Raji (cell line): Measurements from ENCODE around the gene RAB9A.

ENCODE experiments used
- POLR2A ChIP-seq: IDR thresholded peaks from 2 replicates; pipeline ENCODE4 v1.6.1; 2011; ENCODE audit warnings: low read depth, low read length, control low read depth; ENCODE audit not compliant: insufficient read depth

RAB9A gene

GRCh38 chrX:13754765-13755164 is 65.8 kb downstream of the RAB9A start:
- TF ChIP-seq POLR2A = no peak

GRCh38 chrX:13755254-13755653 is 66.3 kb downstream of the RAB9A start:
- no peak for TF ChIP-seq POLR2A

- no peak for TF ChIP-seq POLR2A
These were observed 67.5 kb downstream of the RAB9A start for GRCh38 chrX:13756381-13756780.

GRCh38 chrX:13759152-13759718 is 70.3 kb downstream of the RAB9A start:
- TF ChIP-seq POLR2A = no peak
